GM12878 (cell line): ENCODE measurements around the gene KCNB1. TPM values are rescaled to one million over a fixed set of nuclear protein-coding genes. Genes with fewer than 3 reads are reported as not detected.

Experiments
- ATAC-seq: fragments of 200-7000 bp; cut with Tn5 transposase; 3 replicates; pipeline ENCODE4 v1.9.1; 2020; ENCODE audit warnings: mild to moderate bottlenecking, moderate library complexity
- BruUV-seq: library from RNA; stranded (reverse); fragments of 400-500 nt; replicated peaks from 2 replicates; lab custom pipeline; 2021; lab: Mats Ljungman, UMichigan
- CTCF ChIA-PET: fragments of 300-600 bp; sonication (Branson Sonifier 250); formaldehyde crosslinking; extraction: SDS; loops from one replicate; lab custom pipeline; 2021; ENCODE audit warnings: inconsistent platforms; lab: Yijun Ruan, JAX
- POLR2A ChIA-PET: fragments of 350-600 bp; formaldehyde crosslinking; extraction: SDS; loops from one replicate; lab custom pipeline; 2021; ENCODE audit warnings: inconsistent platforms; lab: Charles Lee
- RAD21 ChIA-PET: fragments of 300-600 bp; sonication (Branson Sonifier 250); formaldehyde crosslinking; loops from one replicate; lab custom pipeline; 2023; ENCODE audit warnings: antibody characterized with exemption; ENCODE audit not compliant: unreplicated experiment; lab: Charles Lee
- SMC1A ChIA-PET: fragments of 300-600 bp; sonication (Branson Sonifier 250); formaldehyde crosslinking; loops from one replicate; lab custom pipeline; 2023; ENCODE audit not compliant: unreplicated experiment, uncharacterized antibody; lab: Charles Lee
- DNase-seq: peaks from one replicate; pipeline ENCODE4 v3.0.0-alpha.2; 2011; ENCODE audit warnings: low read depth, low spot score
- FAIRE-seq: peaks from 3 replicates; lab custom pipeline; 2011; peaks lifted over from hg19 to GRCh38; lab: Jason Lieb, UNC
- H2AFZ ChIP-seq: 2 replicates; pipeline ENCODE4 v1.6.0; 2011; ENCODE audit warnings: low read depth, low read length, control low read depth; ENCODE audit not compliant: control insufficient read depth
- H3K27ac ChIP-seq: 2 replicates; pipeline ENCODE4 v1.5.1; 2011; ENCODE audit warnings: control low read depth; ENCODE audit not compliant: control insufficient read depth, insufficient read depth
- H3K27me3 ChIP-seq, 2 experiments: replicated peaks in 1 of 2; 2 replicates each; pipeline versions ENCODE4 v1.6.0 to v1.6.1; 2011; ENCODE audit warnings: low read length in 1 of 2; ENCODE audit not compliant: control insufficient read depth in 2 of 2, insufficient read depth in 2 of 2
- H3K36me3 ChIP-seq, 2 experiments: 2 replicates each; pipeline ENCODE4 v1.5.1; 2011; ENCODE audit warnings: low read length in 1 of 2; ENCODE audit not compliant: control insufficient read depth in 2 of 2, insufficient read depth in 2 of 2
- H3K4me1 ChIP-seq: 2 replicates; pipeline ENCODE4 v1.6.1; 2011; ENCODE audit warnings: mild to moderate bottlenecking, low read length, moderate library complexity, mixed read lengths; ENCODE audit not compliant: control insufficient read depth, insufficient read depth
- H3K4me2 ChIP-seq: 2 replicates; pipeline ENCODE4 v1.6.0; 2011; ENCODE audit warnings: control low read depth; ENCODE audit not compliant: control insufficient read depth, insufficient read depth
- H3K4me3 ChIP-seq: fragments of 200-600 bp; sonication (generic); 2 replicates; pipeline ENCODE4 v1.5.1; 2016
- H3K79me2 ChIP-seq: 2 replicates; pipeline ENCODE4 v1.6.0; 2011; ENCODE audit warnings: low read length; ENCODE audit not compliant: control insufficient read depth, insufficient read depth
- H3K9ac ChIP-seq: 2 replicates; pipeline ENCODE4 v1.8.0; 2011; ENCODE audit warnings: low read length, control low read depth, mixed read lengths; ENCODE audit not compliant: control insufficient read depth, insufficient read depth
- H3K9me3 ChIP-seq: replicated peaks from 3 replicates; pipeline ENCODE4 v1.5.1; 2011; ENCODE audit warnings: mild to moderate bottlenecking, low read length; ENCODE audit not compliant: control insufficient read depth, insufficient read depth
- H4K20me1 ChIP-seq: 2 replicates; pipeline ENCODE4 v1.6.0; 2011; ENCODE audit not compliant: control insufficient read depth, insufficient read depth
- BRCA1 ChIP-seq: IDR thresholded peaks from 2 replicates; pipeline ENCODE4 v1.6.1; 2011; ENCODE audit warnings: low read depth, low read length, improper control_type of control experiment
- CREM ChIP-seq: IDR thresholded peaks from 2 replicates; pipeline ENCODE4 v1.6.1; 2014; ENCODE audit warnings: antibody characterized with exemption, low read depth
- HDAC6 ChIP-seq: fragments of 200-600 bp; sonication (generic); IDR thresholded peaks from one replicate; pipeline ENCODE4 v1.8.0; 2017; ENCODE audit warnings: antibody characterized with exemption; ENCODE audit not compliant: unreplicated experiment
- JUND ChIP-seq: IDR thresholded peaks from 2 replicates; pipeline ENCODE4 v1.6.1; 2012; ENCODE audit warnings: low read depth, mild to moderate bottlenecking, low read length, improper control_type of control experiment, moderate library complexity
- KAT2A ChIP-seq: conservative IDR thresholded peaks from 2 replicates; pipeline ENCODE4 v1.6.1; 2011; ENCODE audit warnings: low read depth, low read length; ENCODE audit not compliant: control insufficient read depth
- MEF2B ChIP-seq: fragments of 450-650 bp; IDR thresholded peaks from 2 replicates; pipeline ENCODE4 v1.6.1; 2018; ENCODE audit warnings: mild to moderate bottlenecking, moderate library complexity; ENCODE audit not compliant: partially characterized antibody, poor library complexity, severe bottlenecking
- NR2C1 ChIP-seq: fragments of 450-650 bp; IDR thresholded peaks from 2 replicates; pipeline ENCODE4 v1.6.1; 2017; ENCODE audit warnings: antibody characterized with exemption, mild to moderate bottlenecking, moderate library complexity
- RBBP5 ChIP-seq: fragments of 200-600 bp; sonication (generic); conservative IDR thresholded peaks from 2 replicates; pipeline ENCODE4 v1.6.1; 2016
- ZNF207 ChIP-seq: fragments of 450-650 bp; IDR thresholded peaks from 2 replicates; pipeline ENCODE4 v1.6.1; 2014; ENCODE audit warnings: antibody characterized with exemption, mild to moderate bottlenecking, borderline replicate concordance
- ZNF217 ChIP-seq: fragments of 450-650 bp; IDR thresholded peaks from 2 replicates; pipeline ENCODE4 v1.6.1; 2017; ENCODE audit warnings: antibody characterized with exemption, mild to moderate bottlenecking
- WGBS: methylation state at CpG from one replicate; pipeline ENCODE4 v1.1.6; 2016; ENCODE audit warnings: low lambda C conversion rate; ENCODE audit not compliant: insufficient replicate concordance, insufficient coverage; ENCODE audit errors: missing lambda C conversion rate; 5-methylcytosine and 5-hydroxymethylcytosine counted together
- in situ Hi-C: fragments of 300-500 bp; cut with MboI; formaldehyde crosslinking; loops from 9 replicates; pipeline ENCODE4 v1.14.3; 2018; ENCODE audit warnings: mixed read lengths
- intact Hi-C: fragments of 100-400 bp; cut with micrococcal nuclease; formaldehyde crosslinking; loops from one replicate; pipeline ENCODE4 v1.14.2; 2022; ENCODE audit not compliant: unreplicated experiment
- polyA plus RNA-seq, 11 experiments: library from polyadenylated mRNA; depleted of rRNA in 4 of 11; unstranded in 6 of 11; stranded (reverse) in 5 of 11; fragments of >200 nt; fragmentation: Nextera tagmentation in 4 of 11; fragmentation: Illumina TruSeq in 1 of 11; extraction: Ambion mirVana in 4 of 11; extraction: Trizol in 1 of 11; gene quantifications; 1 replicate in 1 of 11; 2 replicates in 10 of 11; pipeline versions ENCODE4 v1.2.1 to v1.2.3, GENCODE V29; 2011 to 2016; ENCODE audit warnings: inconsistent platforms in 2 of 11, missing spikeins in 2 of 11, low read depth in 1 of 11
- total RNA-seq, 4 experiments: library from RNA; depleted of rRNA in 3 of 4; stranded (reverse); fragments of >200 nt in 3 of 4; fragmentation: Illumina TruSeq in 1 of 4; extraction: Trizol in 1 of 4; gene quantifications; 2 replicates each; pipeline versions ENCODE4 v1.2.1 to v1.2.3, GENCODE V29; 2013 to 2021
- TF ChIP-seq, protein P1 (sequence below): fragments of 450-650 bp; IDR thresholded peaks from 2 replicates; pipeline ENCODE4 v1.6.1; 2017; ENCODE audit warnings: antibody characterized with exemption, mild to moderate bottlenecking, moderate library complexity

KCNB1 gene
- total and polyA plus RNA-seq, 10 of the 15 experiments (the other 5 are each of a cell fraction or from before 2014, with no cell fraction given), result 0.02 to 0.08 (median 0.03) TPM; not detected in 7

DNA sequence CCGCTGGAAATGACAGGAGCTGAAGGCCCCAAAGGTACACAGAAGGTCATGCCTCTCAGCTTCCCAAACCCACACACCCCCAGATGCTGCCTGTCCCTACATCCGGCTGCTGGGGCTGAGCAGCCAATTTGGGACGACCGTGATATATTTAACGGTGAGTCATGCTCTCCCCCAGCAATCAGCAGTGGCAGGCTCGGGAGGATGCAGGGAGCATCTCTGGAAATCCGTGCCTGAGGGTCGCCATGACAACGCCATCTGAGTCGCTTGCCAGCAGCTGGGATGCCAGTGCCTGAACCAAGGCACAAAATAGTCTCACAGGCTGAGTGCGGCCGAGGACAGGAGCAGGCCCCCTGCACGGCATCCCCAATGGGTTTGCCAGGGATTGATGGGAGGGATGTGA is 57.9 kb downstream of the KCNB1 start:
- no TSS peak for BruUV-seq
- no peak for ATAC-seq
- no peak overlapping the region for H3K4me2 ChIP-seq
- POLR2A ChIA-PET, result interaction anchor here (0.6 kb wide), 1 partner anchor 134 kb away, joined by 3 read pairs; no protein-coding TSS in a partner anchor
- CTCF ChIA-PET, result interaction anchor here (0.6 kb wide), 1 partner anchor 1179 kb away, joined by 3 read pairs; no protein-coding TSS in a partner anchor
- FAIRE-seq, result no peak
- no peaks in the 10 kb centered on the region for H3K79me2 ChIP-seq
- 46% methylated on average over 13 of the region's 13 CpGs for WGBS
- H3K4me1 ChIP-seq, result no peaks in the 10 kb centered on the region
- TF ChIP-seq MEF2B (no peak), BRCA1 (no peak), CREM (no peak), KAT2A (no peak), JUND (no peak), NR2C1 (no peak), HDAC6 (no peak), ZNF217 (no peak), ZNF207 (no peak), RBBP5 (no peak)
- TF ChIP-seq, protein P1, sequence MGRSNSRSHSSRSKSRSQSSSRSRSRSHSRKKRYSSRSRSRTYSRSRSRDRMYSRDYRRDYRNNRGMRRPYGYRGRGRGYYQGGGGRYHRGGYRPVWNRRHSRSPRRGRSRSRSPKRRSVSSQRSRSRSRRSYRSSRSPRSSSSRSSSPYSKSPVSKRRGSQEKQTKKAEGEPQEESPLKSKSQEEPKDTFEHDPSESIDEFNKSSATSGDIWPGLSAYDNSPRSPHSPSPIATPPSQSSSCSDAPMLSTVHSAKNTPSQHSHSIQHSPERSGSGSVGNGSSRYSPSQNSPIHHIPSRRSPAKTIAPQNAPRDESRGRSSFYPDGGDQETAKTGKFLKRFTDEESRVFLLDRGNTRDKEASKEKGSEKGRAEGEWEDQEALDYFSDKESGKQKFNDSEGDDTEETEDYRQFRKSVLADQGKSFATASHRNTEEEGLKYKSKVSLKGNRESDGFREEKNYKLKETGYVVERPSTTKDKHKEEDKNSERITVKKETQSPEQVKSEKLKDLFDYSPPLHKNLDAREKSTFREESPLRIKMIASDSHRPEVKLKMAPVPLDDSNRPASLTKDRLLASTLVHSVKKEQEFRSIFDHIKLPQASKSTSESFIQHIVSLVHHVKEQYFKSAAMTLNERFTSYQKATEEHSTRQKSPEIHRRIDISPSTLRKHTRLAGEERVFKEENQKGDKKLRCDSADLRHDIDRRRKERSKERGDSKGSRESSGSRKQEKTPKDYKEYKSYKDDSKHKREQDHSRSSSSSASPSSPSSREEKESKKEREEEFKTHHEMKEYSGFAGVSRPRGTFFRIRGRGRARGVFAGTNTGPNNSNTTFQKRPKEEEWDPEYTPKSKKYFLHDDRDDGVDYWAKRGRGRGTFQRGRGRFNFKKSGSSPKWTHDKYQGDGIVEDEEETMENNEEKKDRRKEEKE, result no peak
- in situ Hi-C loops (no loop called here), intact Hi-C loops (no loop called here)
- H3K9ac ChIP-seq, result no peak overlapping the region
- no peak overlapping the region for H2AFZ ChIP-seq
- peaks cover 0 to 4% of the 10 kb centered on the region in 2 experiments; a peak in 2 of 4 replicates for H3K27me3 ChIP-seq
- no peak overlapping the region for H3K4me3 ChIP-seq
- H3K27ac ChIP-seq, result no peak overlapping the region
- no peaks in the 10 kb centered on the region for H4K20me1 ChIP-seq
- no peak for DNase-seq
- no peaks in the 10 kb centered on the region for H3K36me3 ChIP-seq
- SMC1A ChIA-PET, result no interaction called here
- RAD21 ChIA-PET, result no interaction called here
- H3K9me3 ChIP-seq, result no peaks in the 10 kb centered on the region
